DMS79 (cell line): ENCODE measurements around the gene DOK4.

Source experiments
- DNase-seq: peaks from one replicate; lab custom pipeline; 2025; lab: John Stamatoyannopoulos, UW

Gene DOK4

GRCh38 chr16:57485916-57486857, at the start of gene DOK4:
Gene DOK4, minus strand, starts transcription at chr16:57486493. Its CDS starts 6,986 bp downstream, at chr16:57479507.
- DNase-seq = no peak

GRCh38 chr16:57535680-57536305, 49.5 kb upstream of the DOK4 start:
- DNase-seq = peak; percentile 9

- DNase-seq = no peak
Measured at GRCh38 chr16:57534881-57535658, 48.8 kb upstream of the DOK4 start.

- DNase-seq = no peak
Measured at GRCh38 chr16:57534337-57534880, 48.1 kb upstream of the DOK4 start.

- DNase-seq = peak; percentile 30
Measured at GRCh38 chr16:57533431-57534336, 47.4 kb upstream of the DOK4 start.

GRCh38 chr16:57532266-57532625, 46.0 kb upstream of the DOK4 start:
- no peak for DNase-seq

- no peak for DNase-seq
Measured at GRCh38 chr16:57531635-57532265, 45.5 kb upstream of the DOK4 start.

- DNase-seq = no peak
Measured at GRCh38 chr16:57531253-57531575, 44.9 kb upstream of the DOK4 start.

- no peak for DNase-seq
Measured at GRCh38 chr16:57530522-57531252, 44.4 kb upstream of the DOK4 start.

- no peak for DNase-seq
Measured at GRCh38 chr16:57530104-57530521, 43.8 kb upstream of the DOK4 start.

- DNase-seq = no peak
Measured at GRCh38 chr16:57529391-57530103, 43.3 kb upstream of the DOK4 start.

- no peak for DNase-seq
Measured at GRCh38 chr16:57528499-57529390, 42.5 kb upstream of the DOK4 start.

GRCh38 chr16:57527610-57528360, 41.5 kb upstream of the DOK4 start:
- DNase-seq = no peak

- DNase-seq = no peak
Measured at GRCh38 chr16:57527027-57527426, 40.7 kb upstream of the DOK4 start.

- DNase-seq = no peak
Measured at GRCh38 chr16:57526498-57526897, 40.2 kb upstream of the DOK4 start.

GRCh38 chr16:57525761-57526160, 39.5 kb upstream of the DOK4 start:
- DNase-seq = no peak

- DNase-seq = no peak
Measured at GRCh38 chr16:57522960-57523359, 36.7 kb upstream of the DOK4 start.
